ENCODE results near the gene CPNE5.
"Not testable (repeated sequence)": the region's sequence is repeated elsewhere in the genome, so short reads cannot be mapped to it uniquely, and the experiment has no call there.

Gene CPNE5

GRCh38 chr6:36720251-36721141 is 118.7 kb downstream of the CPNE5 start:
- no peak for DNase-seq (ENCODE audit: low read depth)
- no peak overlapping the region for H3K4me3 ChIP-seq (ENCODE audit: low read depth, low read length)

- H3K4me3 ChIP-seq (ENCODE audit: low read depth, low read length) = no peak overlapping the region
Observed at GRCh38 chr6:36719126-36719525, 120.1 kb downstream of the CPNE5 start.

GRCh38 chr6:36718560-36718959 is 120.7 kb downstream of the CPNE5 start:
- no peak overlapping the region for H3K4me3 ChIP-seq (ENCODE audit: low read depth, low read length)
- no peak for DNase-seq (ENCODE audit: low read depth)

More at GRCh38 chr6:36719126-36719525, 120.1 kb downstream of the CPNE5 start:
- DNase-seq (ENCODE audit: low read depth) = no peak

- no peak for DNase-seq (ENCODE audit: low read depth)
- H3K4me3 ChIP-seq (ENCODE audit: low read depth, low read length) = no peak overlapping the region
Observed at GRCh38 chr6:36717871-36718540, 121.2 kb downstream of the CPNE5 start.

GRCh38 chr6:36717231-36717825 is 121.9 kb downstream of the CPNE5 start:
- no peak for DNase-seq (ENCODE audit: low read depth)
- no peak overlapping the region for H3K4me3 ChIP-seq (ENCODE audit: low read depth, low read length)

GRCh38 chr6:36716476-36717093 is 122.7 kb downstream of the CPNE5 start:
- H3K4me3 ChIP-seq (ENCODE audit: low read depth, low read length) = no peak overlapping the region
- DNase-seq (ENCODE audit: low read depth) = no peak

GRCh38 chr6:36715469-36715868 is 123.8 kb downstream of the CPNE5 start:
- no peak for DNase-seq (ENCODE audit: low read depth)
- no peak overlapping the region for H3K4me3 ChIP-seq (ENCODE audit: low read depth, low read length)

- no peak for DNase-seq (ENCODE audit: low read depth)
- no peak overlapping the region for H3K4me3 ChIP-seq (ENCODE audit: low read depth, low read length)
Observed at GRCh38 chr6:36714511-36714910, 124.7 kb downstream of the CPNE5 start.

- DNase-seq (ENCODE audit: low read depth) = no peak
- H3K4me3 ChIP-seq (ENCODE audit: low read depth, low read length) = no peak overlapping the region
Observed at GRCh38 chr6:36713846-36714245, 125.4 kb downstream of the CPNE5 start.

GRCh38 chr6:36712816-36713215 is 126.4 kb downstream of the CPNE5 start:
- no peak for DNase-seq (ENCODE audit: low read depth)
- H3K4me3 ChIP-seq (ENCODE audit: low read depth, low read length) = no peak overlapping the region

- no peak overlapping the region for H3K4me3 ChIP-seq (ENCODE audit: low read depth, low read length)
- DNase-seq (ENCODE audit: low read depth) = no peak
Observed at GRCh38 chr6:36706339-36706738, 132.9 kb downstream of the CPNE5 start.

- not testable (repeated sequence) for DNase-seq (ENCODE audit: low read depth); H3K4me3 ChIP-seq (ENCODE audit: low read depth, low read length)
Observed at GRCh38 chr6:36704961-36705577, 134.2 kb downstream of the CPNE5 start.

GRCh38 chr6:36703982-36704381 is 135.3 kb downstream of the CPNE5 start:
- no peak overlapping the region for H3K4me3 ChIP-seq (ENCODE audit: low read depth, low read length)
- no peak for DNase-seq (ENCODE audit: low read depth)

GRCh38 chr6:36703081-36703606 is 136.1 kb downstream of the CPNE5 start:
- no peak for DNase-seq (ENCODE audit: low read depth)
- no peak overlapping the region for H3K4me3 ChIP-seq (ENCODE audit: low read depth, low read length)

GRCh38 chr6:36702656-36703055 is 136.6 kb downstream of the CPNE5 start:
- H3K4me3 ChIP-seq (ENCODE audit: low read depth, low read length) = no peak overlapping the region
- no peak for DNase-seq (ENCODE audit: low read depth)

- H3K4me3 ChIP-seq (ENCODE audit: low read depth, low read length) = no peak overlapping the region
- DNase-seq (ENCODE audit: low read depth) = no peak
Observed at GRCh38 chr6:36701401-36701991, 137.7 kb downstream of the CPNE5 start.

- no peak for DNase-seq (ENCODE audit: low read depth)
- H3K4me3 ChIP-seq (ENCODE audit: low read depth, low read length) = no peak overlapping the region
Observed at GRCh38 chr6:36700831-36701230, 138.4 kb downstream of the CPNE5 start.

- DNase-seq (ENCODE audit: low read depth) = no peak
- no peak overlapping the region for H3K4me3 ChIP-seq (ENCODE audit: low read depth, low read length)
Observed at GRCh38 chr6:36700071-36700812, 139.0 kb downstream of the CPNE5 start.

Measured in skeletal muscle cell (primary cell).